SHP77 treated with DMSO at 0.1 percent for 48 hours (cell line): Measurements from ENCODE around the gene ZNF618.

Experiments used
- DNase-seq: peaks from one replicate; lab custom pipeline; 2025; lab: John Stamatoyannopoulos, UW

ZNF618 gene

GRCh38 chr9:113876151-113876992 lies at the start of gene ZNF618:
Gene ZNF618 (plus strand): TSS chr9:113876309. CDS start chr9:113876381, 72 bp downstream.
- DNase-seq, result no peak

DNA sequence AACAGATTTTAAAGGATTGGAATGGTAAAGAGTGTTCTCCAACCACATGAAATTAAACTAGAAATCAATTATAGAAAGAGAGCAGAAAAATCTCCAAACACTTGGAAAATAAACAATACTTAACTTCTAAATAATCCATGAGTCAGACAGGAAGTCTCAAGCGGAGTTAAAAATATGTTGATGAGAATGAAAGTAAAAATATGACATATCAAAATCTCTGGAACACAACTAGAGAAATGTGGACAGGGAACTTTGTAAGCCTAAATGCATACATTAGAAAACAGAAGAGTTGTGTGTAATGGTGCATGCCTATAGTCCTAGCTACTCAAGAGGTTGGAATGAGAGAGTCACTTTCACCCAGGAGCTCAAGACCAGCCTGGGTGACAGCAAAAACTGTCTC lies 47.9 kb upstream of the ZNF618 start:
- DNase-seq, result no peak

GRCh38 chr9:113837334-113837733 lies 38.8 kb upstream of the ZNF618 start:
- DNase-seq, result no peak

DNA sequence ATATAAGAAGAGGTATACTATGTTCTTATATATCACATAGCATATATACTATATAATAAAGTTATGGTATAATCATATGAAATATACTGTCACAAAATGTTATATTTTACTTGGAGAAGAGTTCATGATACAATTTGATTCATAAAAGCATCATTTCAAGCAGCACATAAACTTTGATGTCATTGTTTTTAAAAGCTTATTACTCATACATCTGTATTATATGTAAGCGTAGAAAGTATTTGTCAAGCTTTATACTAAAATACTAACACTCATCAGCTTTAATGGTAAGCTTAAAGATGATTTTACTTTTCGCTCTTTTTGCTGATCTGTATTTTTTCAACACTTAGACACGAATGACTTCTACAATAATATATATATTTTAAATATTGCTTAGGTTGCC lies 34.0 kb upstream of the ZNF618 start:
- DNase-seq, result no peak

DNA sequence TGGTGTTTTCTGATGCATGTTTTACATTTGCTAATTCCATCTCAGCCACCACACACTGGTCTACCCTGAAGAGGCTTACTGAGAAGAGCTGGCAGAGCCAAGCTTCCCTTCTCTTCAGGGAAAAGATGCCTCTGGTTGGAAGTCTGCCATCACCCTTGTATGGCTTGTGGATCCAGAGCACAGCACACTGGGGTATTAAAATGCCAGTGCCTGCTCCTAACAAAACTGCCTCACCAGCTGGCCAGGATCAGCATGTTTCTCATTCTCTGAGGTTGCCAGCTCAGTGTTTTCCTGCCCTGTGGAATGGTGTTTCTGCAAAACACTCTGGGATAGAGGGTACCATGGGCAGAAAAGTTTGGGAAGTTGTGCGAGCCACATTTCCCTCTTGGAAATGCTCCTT lies 31.6 kb upstream of the ZNF618 start:
- DNase-seq, result no peak

- DNase-seq, result no peak
Measured at GRCh38 chr9:113851359-113851758, 24.8 kb upstream of the ZNF618 start.

- DNase-seq, result no peak
Measured at GRCh38 chr9:113851873-113852272, 24.2 kb upstream of the ZNF618 start.

DNA sequence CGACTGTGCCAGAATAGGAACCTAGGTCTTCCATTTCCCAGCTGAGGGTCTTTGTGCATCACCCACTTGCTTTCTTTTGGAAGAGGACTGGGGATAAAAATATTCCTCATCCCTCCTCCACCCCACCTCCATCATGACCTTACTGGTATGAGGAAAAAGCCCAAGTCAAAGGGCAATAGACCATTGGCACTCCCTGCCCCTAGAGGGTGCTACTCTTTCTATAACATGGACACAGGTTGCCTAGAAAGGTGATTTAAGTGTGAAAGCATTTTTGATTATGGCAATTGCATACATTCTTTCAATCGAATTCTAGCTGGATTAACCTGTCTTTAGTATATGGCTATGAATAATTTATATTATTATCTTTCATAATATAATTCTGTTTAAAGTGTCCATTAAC lies 22.8 kb upstream of the ZNF618 start:
- DNase-seq, result no peak

GRCh38 chr9:113854310-113854709 lies 21.8 kb upstream of the ZNF618 start:
- DNase-seq, result no peak

DNA sequence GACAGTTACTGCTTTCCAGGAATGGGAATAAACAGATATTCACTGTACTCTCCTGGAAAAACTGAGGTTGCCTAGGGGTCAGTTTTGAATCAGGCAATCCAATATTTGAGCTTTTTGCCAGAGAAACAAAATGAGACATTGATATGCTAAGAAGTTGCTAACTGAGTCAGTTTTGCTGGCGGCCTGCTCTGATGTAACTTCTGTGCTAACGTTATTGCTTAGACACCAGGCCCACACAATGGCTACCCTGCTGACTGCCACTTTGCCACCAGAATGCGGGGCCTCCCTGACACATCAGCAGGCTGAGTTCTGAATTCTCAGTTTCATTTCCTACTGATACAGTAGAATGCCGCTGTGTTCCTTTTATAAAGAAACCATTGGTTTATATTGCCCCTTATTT lies 18.2 kb upstream of the ZNF618 start:
- DNase-seq, result no peak

- DNase-seq, result no peak
Measured at GRCh38 chr9:113858282-113858681, 17.8 kb upstream of the ZNF618 start.

GRCh38 chr9:113863345-113863744 lies 12.8 kb upstream of the ZNF618 start:
- no peak for DNase-seq

DNA sequence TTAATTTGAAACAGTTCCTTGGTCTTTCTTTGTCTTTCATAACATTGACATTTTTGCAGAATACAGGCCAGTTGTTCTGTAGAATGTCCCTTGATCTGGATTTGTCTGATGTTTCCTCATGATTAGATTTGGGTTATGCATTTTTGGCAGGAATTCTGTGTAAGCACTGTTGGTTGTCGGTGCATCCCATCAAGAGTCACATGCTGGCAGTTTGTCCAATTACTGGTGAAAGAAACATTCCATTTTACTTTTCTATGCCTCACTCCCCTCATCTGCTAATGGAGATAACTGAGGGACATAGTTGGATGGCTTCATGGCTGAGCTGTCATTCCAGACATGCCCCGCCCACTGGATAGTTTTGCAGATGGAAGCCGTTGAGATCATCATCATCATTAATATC lies 7.6 kb upstream of the ZNF618 start:
- DNase-seq, result no peak

DNA sequence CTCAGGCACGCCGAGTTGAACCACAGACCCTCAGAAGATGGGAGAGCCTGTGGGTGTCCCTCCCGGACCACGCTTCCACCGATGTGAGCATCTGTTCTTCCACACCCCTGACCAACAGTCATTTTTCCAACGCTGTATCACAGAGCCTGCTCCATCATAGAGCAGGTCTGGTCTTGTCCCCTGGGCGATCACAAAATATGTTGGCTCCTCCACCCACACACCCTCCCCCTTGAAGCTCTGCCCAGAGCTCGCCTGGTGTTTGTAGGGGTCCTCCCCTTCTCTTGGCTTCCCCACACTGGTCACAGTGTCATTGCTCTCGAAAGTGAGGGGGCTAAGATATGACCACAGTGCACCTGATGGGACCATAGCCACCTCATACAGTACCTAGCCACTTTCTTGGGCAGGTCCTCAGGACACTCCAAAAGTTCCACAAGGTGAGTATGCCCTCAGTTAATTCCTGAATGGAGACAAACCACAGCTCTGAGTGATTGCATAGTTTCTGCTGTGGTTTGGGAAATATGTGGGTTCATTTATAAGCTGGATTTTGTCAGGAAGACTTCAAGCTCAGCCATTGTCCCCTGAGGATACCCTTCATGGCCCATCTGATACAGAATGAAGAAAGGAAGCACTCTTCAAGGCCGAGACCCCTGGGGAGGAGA lies 3.5 kb upstream of the ZNF618 start:
- DNase-seq, result no peak

DNA sequence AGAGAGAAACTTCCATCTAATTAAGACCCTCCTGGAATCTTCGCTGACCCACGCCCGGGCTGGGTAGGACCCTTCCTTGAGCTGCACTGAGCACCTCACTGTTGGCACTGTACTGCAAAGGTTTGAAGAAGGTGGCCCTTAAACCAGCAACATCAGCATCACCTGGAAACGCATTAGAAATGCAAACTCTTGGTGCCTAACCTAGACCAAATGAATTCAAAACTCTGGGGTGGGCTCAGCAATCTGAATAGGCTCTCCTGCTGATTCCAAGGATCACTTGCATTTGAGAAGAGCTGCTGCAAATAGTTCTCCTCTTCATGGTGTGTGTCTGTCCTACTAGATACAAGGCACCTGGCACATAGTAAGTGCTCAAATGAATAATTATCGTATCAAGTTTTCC lies 2.7 kb upstream of the ZNF618 start:
- DNase-seq, result no peak

DNA sequence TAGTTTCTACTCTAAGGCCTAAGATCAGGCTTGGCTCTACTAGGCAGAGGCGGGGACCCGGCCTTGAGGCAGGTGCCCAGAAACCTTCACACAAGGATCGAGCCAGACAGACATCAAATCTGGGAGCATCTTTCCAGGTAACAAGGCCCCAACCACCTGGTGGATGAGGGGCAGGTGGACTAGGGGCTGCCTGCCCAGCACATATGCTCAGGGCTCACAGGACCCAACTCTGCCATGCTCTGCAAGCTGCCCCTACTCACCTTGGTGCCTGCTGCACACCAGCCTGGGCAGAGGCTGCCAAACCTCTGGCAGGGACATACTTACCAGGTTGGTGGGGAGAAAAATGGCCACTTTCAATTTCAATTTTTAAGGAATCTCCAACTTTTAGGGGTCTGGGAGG lies 2.2 kb upstream of the ZNF618 start:
- no peak for DNase-seq

DNA sequence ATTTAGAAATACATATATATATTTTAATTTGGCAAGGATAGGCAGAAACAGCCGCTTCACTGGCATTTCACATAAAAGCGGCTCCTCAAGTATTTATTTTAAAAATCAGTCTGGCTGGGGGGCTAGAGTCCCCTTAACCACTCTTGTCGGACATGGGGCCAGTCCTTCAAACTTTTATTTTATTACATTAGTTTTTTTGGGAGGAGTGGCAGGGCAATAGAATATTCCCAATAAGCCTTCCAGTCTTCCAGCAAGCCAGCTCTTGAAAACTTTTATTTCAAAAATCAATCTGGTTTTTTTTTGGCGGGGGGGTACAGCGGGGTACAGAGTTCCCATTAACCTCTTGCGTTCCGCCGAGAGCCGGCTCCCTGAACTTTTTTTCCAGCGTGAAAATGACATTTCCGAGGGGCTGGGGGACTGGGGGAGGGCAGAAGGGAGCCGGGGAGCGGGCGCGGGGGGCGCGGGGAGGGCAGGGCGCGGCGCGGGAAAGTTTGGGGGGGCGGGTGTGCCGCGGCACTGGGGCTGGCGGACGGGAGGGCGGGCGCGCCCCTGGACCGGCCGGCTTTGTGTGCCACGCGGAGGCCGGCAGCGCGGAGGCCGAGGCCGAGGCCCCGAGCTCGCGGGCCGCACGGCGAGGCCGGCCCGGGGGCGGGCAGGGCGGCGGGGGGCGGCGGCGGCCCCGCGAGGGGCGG lies 504 bp upstream of the ZNF618 start:
- DNase-seq, result no peak

DNA sequence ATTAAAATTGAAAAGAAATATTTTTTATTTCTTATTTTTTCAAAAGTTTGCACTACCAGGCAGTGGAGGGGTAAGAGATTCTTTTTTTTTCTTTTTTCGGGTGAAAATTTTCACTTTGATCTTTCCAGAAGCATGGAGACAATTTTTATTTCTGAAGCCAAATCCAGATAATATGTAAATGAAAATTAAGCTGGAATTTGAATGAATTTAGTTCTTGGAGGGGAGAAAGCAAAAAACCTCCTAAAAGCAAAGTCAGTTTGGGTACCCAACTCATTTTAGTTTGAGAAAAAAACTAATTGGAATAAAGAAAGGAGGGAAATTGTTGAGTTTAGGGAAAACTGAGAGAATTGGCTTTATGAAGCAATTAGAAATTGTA lies 872 bp downstream of the ZNF618 start:
- no peak for DNase-seq

GRCh38 chr9:113879318-113879717 lies 3.2 kb downstream of the ZNF618 start:
- no peak for DNase-seq

DNA sequence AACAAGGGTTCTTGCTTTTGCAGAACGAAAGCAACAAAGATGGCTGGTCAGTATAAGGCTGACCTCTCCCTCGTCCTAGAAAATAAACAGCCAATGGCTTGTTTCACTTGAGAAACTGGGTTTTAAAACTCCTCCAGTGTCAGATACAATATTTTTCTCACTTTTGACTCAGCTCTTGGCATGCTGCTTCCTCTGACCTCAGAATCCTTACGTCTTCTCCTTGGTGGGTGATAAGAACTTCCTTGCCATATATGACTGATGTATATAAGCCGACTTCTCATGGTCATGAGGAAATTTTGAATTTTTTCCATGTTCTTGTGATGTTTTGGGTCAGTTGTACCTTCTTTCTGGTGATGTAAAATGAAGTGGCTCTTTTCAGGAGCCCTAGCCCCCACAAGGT lies 3.8 kb downstream of the ZNF618 start:
- DNase-seq, result no peak

DNA sequence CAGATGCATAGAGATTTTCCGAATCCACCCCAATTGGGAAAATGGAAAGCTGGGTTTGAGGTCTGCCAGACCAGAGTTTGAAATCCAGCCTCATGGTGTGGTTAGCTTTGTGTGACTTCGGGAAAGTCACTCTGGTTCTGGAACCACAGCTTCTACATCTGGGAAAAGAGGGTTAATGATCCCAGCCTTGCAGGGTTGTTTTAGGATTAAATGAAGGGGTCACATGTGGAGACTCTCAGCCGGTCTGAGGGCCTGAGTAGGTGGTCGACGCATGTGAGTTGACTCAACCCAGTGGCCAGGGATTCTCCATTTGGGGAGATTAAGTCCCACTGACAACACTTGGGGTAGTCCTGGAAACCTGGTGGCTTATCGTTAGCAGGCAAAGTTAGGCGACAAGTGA lies 6.1 kb downstream of the ZNF618 start:
- DNase-seq, result no peak

GRCh38 chr9:113882636-113883164 lies 6.6 kb downstream of the ZNF618 start:
- DNase-seq, result no peak
